GM06990 (cell line): ENCODE data around the gene NR2E1.

Experiments
- DNase-seq: peaks from one replicate; pipeline ENCODE4 v3.0.0-alpha.2; 2011; ENCODE audit not compliant: insufficient read length; ENCODE audit errors: extremely low read depth
- H3K27me3 ChIP-seq: replicated peaks from 2 replicates; pipeline ENCODE4 v1.6.0; 2011; ENCODE audit warnings: low read length; ENCODE audit not compliant: control insufficient read depth, insufficient read depth
- H3K36me3 ChIP-seq: 2 replicates; pipeline ENCODE4 v1.5.1; 2011; ENCODE audit warnings: low read length; ENCODE audit not compliant: control insufficient read depth, insufficient read depth
- H3K4me3 ChIP-seq: replicated peaks from 2 replicates; pipeline ENCODE4 v1.5.1; 2011; ENCODE audit warnings: low read depth, mild to moderate bottlenecking, control low read depth, low read length
- TF ChIP-seq, protein P1 (sequence below): IDR thresholded peaks from 2 replicates; pipeline ENCODE4 v1.5.1; 2011; ENCODE audit warnings: low read length, control low read depth, mild to moderate bottlenecking, inconsistent platforms; ENCODE audit not compliant: insufficient read depth, poor library complexity, severe bottlenecking

NR2E1 gene

DNA sequence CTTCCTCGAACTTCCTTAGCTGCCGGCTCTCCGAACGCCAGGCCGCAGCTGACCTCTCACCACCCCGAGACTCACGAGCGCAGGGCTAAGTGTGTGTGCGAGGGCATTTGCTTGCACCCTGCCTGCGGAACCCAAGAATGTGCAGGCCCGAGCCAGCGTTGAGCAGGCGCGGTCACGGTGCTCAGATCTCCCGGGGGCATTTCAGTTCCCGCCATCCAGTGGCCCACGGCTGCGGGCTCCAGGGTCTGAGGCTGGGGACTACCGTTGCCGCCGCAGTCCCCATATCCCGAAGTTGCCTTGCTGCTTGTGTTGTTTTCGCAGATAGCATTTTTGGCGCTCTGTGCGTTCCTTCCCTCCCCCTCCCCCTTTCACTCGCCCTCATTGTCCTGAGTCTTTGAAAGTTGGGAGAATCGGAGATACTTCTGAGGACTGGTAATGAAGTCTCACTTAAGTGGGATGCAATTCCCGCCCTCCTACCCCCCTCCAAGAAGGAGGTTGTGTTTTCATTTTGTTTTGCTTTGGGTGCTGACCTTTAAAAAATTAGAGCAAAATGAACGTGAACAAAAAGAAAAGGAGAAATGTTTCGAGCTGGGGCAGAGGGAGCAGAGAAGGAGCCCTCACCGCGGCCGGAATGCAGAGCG lies 1.7 kb downstream of the NR2E1 start:
- H3K27me3 ChIP-seq, result peaks cover 6% of the 10 kb centered on the region
- no peak overlapping the region for H3K4me3 ChIP-seq
- TF ChIP-seq, protein P1, sequence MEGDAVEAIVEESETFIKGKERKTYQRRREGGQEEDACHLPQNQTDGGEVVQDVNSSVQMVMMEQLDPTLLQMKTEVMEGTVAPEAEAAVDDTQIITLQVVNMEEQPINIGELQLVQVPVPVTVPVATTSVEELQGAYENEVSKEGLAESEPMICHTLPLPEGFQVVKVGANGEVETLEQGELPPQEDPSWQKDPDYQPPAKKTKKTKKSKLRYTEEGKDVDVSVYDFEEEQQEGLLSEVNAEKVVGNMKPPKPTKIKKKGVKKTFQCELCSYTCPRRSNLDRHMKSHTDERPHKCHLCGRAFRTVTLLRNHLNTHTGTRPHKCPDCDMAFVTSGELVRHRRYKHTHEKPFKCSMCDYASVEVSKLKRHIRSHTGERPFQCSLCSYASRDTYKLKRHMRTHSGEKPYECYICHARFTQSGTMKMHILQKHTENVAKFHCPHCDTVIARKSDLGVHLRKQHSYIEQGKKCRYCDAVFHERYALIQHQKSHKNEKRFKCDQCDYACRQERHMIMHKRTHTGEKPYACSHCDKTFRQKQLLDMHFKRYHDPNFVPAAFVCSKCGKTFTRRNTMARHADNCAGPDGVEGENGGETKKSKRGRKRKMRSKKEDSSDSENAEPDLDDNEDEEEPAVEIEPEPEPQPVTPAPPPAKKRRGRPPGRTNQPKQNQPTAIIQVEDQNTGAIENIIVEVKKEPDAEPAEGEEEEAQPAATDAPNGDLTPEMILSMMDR, result no peak
- no peaks in the 10 kb centered on the region for H3K36me3 ChIP-seq
- DNase-seq, result no peak

DNA sequence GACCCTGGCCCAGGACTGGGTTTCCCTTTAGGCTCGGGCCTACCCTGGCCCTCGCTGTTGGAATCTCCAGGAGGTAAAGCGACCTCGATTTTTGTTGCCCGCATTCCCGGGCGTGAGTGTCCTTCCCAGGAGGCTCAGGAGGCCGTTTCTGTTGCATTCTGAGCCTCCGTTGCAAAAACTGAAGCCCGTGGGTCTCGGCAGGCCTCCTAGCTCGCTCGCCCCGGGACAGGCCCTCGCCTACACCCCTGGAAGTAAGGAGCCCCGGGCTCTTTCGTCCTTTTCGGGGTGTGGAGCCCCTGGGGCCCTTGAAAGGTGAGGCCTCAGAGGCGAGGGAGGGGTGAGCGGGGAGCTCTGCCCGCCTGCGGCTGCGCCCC lies 2.3 kb downstream of the NR2E1 start:
- DNase-seq, result no peak
- TF ChIP-seq, protein P1, result no peak
- peaks cover 6% of the 10 kb centered on the region for H3K27me3 ChIP-seq
- H3K36me3 ChIP-seq, result no peaks in the 10 kb centered on the region
- no peak overlapping the region for H3K4me3 ChIP-seq

DNA sequence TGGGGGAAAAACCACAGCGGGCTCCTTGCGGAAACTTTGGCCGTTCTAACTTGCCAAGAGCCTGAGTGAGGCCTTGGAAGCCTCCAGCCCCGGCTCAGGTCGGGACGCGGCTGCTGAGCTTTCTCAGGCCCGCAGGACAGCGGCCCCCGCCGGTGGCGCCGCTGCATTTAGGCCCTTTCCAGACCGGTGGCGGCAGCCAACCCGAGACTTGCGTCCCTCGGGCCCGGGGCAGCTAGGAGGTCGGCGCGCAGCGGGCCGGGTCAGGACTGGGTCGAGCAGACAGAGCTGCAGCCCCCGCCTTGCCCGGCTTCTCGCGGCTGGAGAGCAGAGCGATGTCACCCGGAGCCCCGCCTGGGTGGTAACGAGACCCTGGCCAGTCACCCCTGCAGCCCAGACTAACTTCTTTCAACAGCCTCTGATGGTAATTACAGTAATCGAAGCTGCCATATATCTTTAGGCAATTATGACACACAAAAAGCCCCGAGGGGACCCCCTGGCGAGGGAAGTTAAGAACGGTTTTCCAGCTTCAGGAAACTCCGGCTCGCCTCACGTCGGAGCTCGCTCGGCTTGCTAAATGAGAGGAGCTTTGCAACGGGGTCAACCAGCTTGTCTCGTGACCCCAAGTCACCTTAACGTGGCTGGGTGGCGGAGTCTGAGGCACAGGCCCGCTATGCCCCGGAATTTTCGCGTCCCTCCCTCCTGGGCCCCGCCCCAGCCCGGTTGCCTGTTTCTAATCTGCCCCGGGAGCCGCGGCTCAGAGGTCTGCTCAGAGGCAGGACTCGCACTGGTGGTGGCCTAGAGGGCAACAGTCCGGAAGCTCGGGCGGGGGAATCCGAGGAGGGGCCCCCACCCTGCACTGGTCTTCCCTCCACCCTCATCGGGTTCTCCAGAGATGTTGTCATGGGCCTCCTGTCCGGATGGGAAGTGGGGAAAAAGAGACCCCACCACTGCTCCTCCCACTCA lies 3.0 kb downstream of the NR2E1 start:
- Histone ChIP-seq H3K4me3 (no peak overlapping the region), H3K36me3 (no peaks in the 10 kb centered on the region), H3K27me3 (peaks cover 6% of the 10 kb centered on the region)
- TF ChIP-seq, protein P1, result peak; percentile 30
- DNase-seq, result peak; percentile 50

DNA sequence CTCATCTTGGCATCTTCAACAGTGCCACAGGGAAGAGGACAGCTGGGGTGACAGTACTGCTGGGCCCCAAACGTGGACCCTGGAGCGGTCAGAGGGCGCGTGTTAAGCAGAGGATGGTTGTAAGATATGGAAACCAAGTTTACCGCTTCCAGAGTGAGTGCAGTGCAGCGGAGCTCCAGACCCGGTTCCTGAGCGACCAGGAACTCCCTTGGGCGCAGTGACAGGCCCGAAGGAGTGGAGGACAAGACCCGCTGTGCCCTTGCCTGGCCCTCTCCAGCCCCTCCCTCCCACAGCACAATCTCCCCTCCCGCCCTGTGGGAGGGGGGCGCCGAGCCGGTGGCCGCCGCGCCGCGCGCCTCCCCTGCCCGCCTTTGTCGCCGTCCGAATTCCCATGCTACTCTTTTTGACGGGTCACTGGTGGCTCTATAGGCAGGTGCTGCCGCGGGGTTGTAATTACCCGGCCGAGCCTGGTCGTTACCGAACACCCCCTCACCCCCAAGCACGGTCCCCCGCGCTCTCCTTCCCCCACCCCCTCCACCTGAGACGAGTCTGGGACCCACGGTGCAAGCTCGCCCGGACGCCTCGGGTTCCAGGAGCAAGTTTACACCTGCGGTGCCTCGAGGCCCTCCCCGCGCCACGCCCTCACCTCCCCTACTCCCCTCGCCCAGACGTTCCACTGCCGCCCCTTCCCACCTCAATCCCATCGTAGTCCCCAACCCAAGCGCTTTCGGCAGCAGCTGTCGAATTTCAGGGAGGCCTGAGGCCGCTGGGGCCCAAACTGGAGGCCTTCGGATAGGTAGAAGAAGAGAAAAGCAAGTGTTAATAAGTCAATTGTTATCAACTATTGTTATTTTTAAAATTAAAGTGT lies 3.9 kb downstream of the NR2E1 start:
- TF ChIP-seq, protein P1, result no peak
- H3K27me3 ChIP-seq, result peaks cover 4% of the 10 kb centered on the region
- no peak for DNase-seq
- no peaks in the 10 kb centered on the region for H3K36me3 ChIP-seq
- no peak overlapping the region for H3K4me3 ChIP-seq

DNA sequence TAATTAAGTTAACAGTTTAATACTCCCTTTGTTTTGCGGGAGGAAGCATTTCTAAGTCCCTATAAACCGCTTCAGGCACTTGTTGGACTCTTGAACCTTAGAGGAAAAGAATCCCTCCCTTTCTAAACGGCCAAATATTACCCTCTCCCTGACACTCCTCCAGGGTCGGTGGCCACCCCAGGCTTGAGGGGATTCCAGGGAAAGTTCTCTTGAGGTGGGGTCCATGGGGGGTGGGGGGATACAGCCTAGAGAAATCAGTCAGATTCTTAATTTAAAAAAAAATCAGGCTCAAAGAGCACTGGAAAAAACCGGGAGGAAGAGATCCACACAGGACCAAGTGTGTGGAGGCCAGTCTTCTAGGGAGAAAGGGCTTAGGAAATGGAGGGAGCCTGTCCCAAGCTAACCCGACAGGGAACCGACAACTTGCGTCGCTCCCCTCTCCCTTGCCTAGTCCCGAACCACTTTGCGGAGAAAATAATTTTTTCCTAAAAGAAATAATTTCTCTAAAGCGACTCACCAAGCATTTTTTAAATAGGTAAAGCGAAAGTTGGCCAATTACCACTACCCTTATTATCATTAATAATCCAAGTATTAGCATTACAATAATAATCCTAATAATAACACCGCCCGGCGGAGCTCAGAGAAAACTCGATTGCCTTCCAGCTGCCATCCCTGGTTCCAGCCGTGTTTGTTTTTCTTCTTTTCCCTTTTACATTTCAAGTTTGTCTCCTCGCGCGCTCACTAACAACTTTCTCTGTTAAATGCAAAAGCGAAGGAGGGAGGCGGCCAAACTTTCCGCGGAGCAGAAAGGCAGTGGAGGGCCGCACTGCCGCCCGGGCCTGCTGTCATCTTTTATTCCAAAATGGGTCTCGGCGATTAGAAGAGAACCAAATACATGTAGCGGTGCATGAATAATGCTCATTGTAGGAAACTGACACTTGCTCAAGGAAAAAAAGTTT lies 4.8 kb downstream of the NR2E1 start:
- peaks cover 4% of the 10 kb centered on the region for H3K27me3 ChIP-seq

More for the DNA sequence above, 4.8 kb downstream of the NR2E1 start:
- Histone ChIP-seq H3K4me3 (no peak overlapping the region), H3K36me3 (no peaks in the 10 kb centered on the region)
- no peak for DNase-seq
- TF ChIP-seq, protein P1, result no peak
